HG03575 (cell line): Measurements from ENCODE around the gene TMCO6.
"Not testable (repeated sequence)": the region's sequence is repeated elsewhere in the genome, so short reads cannot be mapped to it uniquely, and the experiment has no call there.

Experiments used
- ATAC-seq: cut with Tn5 transposase; IDR thresholded peaks from one replicate; pipeline ENCODE4 v1.9.1; 2021; ENCODE audit not compliant: unreplicated experiment, insufficient number of reproducible peaks, low FRiP score; ENCODE audit errors: extremely low read depth

The TMCO6 gene

GRCh38 chr5:140639148-140639981, at the start of gene TMCO6:
TMCO6 (plus strand) TSS chr5:140639451; CDS start chr5:140639528, 77 bp downstream.
- no peak for ATAC-seq

GRCh38 chr5:140590861-140591260, 48.4 kb upstream of the TMCO6 start:
- no peak for ATAC-seq

DNA sequence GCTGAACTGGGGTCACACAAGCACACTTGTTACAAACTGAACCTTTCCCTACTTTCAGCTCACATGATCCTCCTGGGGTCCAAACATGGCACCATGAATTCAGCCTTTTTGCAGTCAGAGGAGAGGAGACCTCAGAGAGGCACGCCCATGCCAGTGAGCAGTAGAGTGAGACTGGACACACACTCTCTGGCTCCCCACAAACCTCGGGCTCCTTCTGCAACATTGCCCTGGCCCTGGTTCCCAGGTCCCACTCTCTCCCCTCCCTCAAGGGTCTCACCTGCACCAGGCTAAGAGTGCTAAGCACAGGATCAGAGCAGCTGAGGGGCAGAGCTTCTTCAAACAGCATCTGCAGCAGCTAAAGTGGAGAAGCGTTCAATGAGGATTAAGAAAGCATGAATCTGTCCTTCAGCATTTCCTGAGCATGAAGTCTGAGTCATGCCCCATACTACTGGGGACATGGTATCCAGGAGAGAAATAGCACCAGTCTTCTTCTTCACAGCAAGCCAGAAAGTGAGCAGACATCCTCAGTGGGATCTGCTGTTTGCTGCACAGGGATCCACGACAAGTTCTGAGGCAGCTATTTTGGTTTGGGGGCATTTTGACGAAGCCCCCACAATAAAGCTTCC, 47.4 kb upstream of the TMCO6 start:
- no peak for ATAC-seq

DNA sequence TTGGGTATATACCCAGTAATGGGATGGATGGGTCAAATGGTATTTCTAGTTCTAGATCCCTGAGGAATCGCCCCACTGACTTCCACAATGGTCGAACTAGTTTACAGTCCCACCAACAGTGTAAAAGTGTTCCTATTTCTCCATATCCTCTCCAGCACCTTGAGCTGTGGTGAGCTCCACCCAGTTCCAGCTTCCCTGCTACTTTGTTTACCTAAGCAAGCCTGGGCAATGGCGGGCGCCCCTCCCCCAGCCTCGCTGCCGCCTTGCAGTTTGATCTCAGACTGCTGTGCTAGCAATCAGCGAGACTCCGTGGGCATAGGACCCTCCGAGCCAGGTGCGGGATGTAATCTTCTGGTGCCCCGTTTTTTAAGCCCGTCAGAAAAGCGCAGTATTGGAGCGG, 46.2 kb upstream of the TMCO6 start:
- ATAC-seq = not testable (repeated sequence)

DNA sequence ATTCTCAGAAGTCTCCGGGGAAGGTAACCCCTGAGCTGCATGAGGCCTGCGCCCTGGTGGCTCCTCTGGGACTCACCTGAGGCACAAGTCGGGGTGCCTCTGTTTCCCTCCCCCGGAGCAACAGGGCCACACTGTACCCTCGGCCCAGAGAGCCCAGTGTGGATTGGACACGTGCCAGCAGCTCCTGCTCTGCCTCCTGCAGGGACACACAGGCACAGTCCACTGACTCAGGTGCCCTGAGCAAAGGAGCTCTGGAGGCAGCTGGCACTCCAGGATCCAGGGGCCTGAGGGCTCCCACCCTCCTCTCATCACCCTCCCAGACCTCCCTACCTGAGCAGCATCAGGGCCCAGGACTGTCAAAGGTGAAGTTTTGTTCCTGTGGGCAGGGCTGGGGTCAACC, 45.1 kb upstream of the TMCO6 start:
- ATAC-seq = no peak

DNA sequence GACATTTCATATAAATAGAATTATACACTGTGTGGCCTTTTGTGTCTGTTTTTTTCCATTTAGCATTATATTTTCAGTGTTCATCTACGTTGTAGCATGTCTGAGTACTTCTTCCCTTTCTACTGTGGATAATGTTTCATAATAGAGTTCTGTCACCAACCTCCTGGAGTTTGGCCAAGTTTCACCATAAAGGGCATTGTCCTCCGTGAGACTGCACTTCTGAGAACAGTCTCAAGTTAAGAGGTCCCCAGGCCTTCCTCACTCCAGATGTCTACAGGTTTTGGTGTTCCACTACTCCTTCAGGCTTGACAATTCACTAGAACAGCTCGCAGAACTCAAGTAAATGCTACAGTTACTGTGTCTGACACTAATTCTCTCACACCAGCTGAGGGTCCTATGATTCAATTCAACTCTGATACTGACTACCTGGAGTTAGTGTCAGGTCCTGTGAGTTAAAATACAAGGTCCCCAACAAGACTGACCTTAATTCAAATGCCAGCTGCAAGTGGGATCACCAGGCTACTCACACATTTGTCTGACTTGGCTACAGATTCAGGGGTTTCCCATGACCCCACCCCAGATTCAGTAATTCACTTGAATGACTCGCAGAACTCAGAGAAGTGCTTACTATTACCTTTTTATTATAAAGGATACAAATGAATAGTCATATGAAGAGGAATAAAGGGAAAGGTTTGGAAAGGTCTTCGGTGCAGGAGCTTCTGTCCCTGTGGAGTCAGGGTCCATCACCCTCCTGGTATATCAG, 43.5 kb upstream of the TMCO6 start:
- no peak for ATAC-seq

GRCh38 chr5:140596321-140596741, 42.9 kb upstream of the TMCO6 start:
- ATAC-seq = no peak

DNA sequence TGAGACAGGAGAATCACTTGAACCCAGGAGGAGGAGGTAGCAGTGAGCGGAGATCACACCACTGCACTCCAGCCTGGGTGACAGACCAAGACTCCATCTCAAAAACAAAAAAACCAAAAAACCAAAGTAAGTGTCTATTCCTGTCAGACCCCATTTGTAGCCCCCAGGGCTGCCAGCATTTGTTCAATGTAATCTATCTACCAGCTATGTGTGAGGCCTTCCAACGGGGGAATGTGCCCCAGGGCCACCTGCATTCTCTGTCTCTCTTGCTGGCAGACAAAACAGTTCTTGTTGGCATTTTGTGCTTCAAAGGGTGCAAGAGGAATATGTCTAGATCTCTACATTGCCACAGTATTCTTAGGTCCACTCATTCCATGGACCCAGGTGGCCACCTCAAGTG, 40.4 kb upstream of the TMCO6 start:
- no peak for ATAC-seq

DNA sequence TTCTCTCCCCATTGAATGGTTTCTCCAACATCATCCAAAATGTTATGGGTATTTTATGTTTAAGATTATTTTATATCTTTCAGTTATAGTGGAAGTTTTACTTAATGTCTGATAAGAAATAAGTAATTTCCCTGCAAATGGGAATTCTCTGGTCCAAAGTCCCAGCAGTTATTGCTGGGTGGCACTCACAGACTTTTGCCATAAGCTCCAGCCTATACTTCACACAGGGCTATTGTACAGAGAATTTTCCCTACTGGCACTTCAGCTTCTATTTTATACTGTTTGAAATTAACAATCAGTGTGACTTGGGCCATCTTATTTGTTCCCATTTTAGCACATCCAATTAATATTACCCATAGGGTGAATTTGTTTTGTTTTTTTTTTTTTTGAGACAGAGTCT, 39.2 kb upstream of the TMCO6 start:
- no peak for ATAC-seq

DNA sequence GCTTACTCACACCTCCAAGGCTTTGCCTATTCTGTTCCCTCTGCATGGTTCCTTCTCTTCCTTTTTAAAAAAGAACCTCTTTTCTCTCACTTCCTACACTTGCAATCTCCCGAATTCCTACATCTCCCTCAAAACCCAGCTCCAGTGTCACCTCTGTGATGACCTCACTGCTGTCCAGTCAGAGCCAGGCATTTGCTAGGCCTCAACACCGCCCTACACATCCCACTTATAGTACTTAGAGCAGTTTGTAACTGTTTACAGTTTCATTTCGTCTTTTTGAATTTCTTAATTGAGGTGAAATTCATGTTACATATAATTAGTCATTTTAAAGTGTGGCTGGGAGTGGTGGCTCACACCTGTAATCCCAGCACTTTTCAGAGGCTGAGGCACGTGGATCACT, 37.1 kb upstream of the TMCO6 start:
- no peak for ATAC-seq

DNA sequence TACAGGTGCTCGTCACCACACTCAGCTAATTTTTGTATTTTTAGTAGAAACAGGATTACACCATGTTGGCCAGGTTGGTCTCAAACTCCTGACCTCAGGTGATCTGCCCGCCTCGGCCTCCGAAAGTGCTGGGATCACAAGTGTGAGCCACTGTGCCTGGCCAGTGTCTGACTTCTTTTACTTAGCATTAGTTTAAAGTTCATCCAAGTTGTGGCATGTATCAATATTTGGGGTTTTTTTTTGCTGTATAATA, 35.9 kb upstream of the TMCO6 start:
- ATAC-seq = not testable (repeated sequence)

- no peak for ATAC-seq
These were observed 35.5 kb upstream of the TMCO6 start for GRCh38 chr5:140603734-140604133.

- ATAC-seq = no peak
These were observed 33.4 kb upstream of the TMCO6 start for GRCh38 chr5:140605879-140606278.

DNA sequence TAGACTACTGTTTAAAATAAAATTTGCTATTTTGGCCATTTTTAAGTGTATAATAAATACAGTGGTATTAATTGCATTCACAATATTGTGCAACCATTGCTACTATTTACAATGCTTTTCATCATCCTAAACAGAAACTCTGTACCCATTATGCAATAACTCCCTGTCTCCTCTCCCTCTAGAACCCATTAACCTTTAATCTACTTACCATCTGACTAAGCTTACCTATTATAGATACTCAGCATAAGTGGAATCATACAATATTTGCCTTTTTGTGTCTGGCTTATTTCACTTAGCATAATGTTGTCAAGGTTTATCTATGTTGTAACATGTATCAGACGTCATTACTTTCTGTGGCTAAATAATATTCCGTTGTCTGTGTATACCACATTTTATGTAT, 32.2 kb upstream of the TMCO6 start:
- ATAC-seq = no peak

DNA sequence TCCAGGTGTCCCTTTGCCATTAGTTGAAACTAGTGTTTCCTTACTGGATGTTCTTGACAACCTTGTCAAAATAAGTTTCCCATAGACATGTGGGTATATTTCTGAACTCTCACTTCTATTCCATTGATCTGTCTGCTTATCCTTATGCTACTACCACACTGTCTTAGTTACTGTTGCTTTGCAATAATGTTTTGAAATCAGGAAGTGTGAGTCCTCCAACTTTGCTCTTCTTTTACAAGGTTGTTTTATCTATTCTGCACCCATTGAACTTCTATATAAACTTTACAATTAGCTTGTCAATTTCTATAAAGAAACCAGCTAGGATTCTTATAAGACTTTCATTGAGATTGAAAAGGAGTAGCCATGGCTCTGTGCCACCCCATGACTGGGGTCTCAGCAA, 30.5 kb upstream of the TMCO6 start:
- ATAC-seq = no peak

GRCh38 chr5:140609126-140609525, 30.1 kb upstream of the TMCO6 start:
- no peak for ATAC-seq

DNA sequence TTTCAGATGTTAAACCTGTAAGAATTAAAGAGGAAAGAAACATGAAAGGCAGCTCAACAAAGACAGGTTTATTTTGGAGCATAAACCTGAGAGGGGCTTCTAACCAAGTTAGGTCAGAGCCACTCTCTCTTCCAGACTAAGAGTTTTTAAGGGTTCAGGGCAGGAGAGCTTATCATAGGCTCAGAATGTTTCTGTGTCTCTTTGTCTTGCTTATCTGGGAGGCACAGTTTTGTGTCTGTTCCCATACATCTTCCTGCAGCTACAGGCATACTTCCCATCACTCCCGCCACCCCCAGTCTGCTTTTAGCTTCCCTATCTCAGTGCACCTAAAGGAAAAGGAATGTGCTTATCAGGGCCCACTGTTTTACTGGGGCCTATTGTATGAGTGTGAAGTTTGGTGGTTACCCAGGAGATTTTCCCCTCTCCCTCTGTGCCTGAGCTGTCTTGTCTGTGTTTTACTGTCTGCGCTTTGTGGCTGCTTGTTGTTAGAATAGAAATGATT, 28.2 kb upstream of the TMCO6 start:
- no peak for ATAC-seq

GRCh38 chr5:140622301-140622700, 16.9 kb upstream of the TMCO6 start:
- no peak for ATAC-seq

- not testable (repeated sequence) for ATAC-seq
These were observed 16.2 kb upstream of the TMCO6 start for GRCh38 chr5:140623061-140623460.

DNA sequence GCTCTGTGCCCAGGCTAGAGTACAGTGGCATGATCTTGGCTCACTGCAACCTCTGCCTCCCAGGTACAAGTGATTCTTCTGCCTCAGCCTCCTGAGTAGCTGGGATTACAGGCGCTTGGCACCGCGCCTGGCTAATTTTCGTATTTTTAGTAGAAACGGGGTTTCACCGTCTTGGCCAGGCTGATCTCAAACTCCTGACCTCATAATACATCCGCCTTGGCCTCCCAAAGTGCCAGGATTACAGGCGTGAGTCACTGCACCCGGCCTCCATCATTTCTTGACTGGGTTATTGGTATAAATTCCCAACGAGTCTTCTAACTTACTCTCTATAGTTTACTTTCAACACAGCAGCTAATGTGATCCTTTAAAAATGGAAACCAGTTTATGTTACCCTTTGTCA, 14.4 kb upstream of the TMCO6 start:
- ATAC-seq = not testable (repeated sequence)
